K562 (cell line): ENCODE data around the gene ALG8. TPM values are rescaled to one million over a fixed set of nuclear protein-coding genes. Genes with fewer than 3 reads are reported as not detected.

ENCODE experiments used
- ATAC-seq: fragments of 200-7000 bp; cut with Tn5 transposase; 3 replicates; pipeline ENCODE4 v1.9.1; 2020; ENCODE audit warnings: moderate library complexity
- Bru-seq: library from RNA; stranded (reverse); fragments of 400-500 nt; gene quantifications from one replicate; lab custom pipeline; 2021; lab: Mats Ljungman, UMichigan
- BruChase-seq, 2 experiments: library from RNA; stranded (reverse); fragments of 400-500 nt; gene quantifications; one replicate each; lab custom pipeline; 2021; lab: Mats Ljungman, UMichigan
- BruUV-seq: library from RNA; stranded (reverse); fragments of 400-500 nt; replicated peaks from 2 replicates; lab custom pipeline; 2021; lab: Mats Ljungman, UMichigan
- CTCF ChIA-PET: fragments of 300-600 bp; formaldehyde crosslinking; extraction: SDS; loops from one replicate; lab custom pipeline; 2021; ENCODE audit warnings: low intra/inter-chr PET ratio; lab: Yijun Ruan, JAX
- POLR2A ChIA-PET: fragments of 300-600, 350-650 bp; sonication (Branson Sonifier 250); formaldehyde crosslinking; extraction: SDS; loops from one replicate; lab custom pipeline; 2021; ENCODE audit warnings: antibody characterized with exemption, inconsistent platforms; lab: Yijun Ruan, JAX
- DNase-seq, 4 experiments: peaks; one replicate each; pipeline versions ENCODE4 v3.0.0 to v3.0.0-alpha.2; 2011 to 2018; ENCODE audit warnings: low spot score in 3 of 4, mixed read lengths in 3 of 4; ENCODE audit errors: extremely low read depth in 1 of 4
- FAIRE-seq: peaks from 2 replicates; lab custom pipeline; 2011; peaks lifted over from hg19 to GRCh38; lab: Jason Lieb, UNC
- H2AFZ ChIP-seq: 2 replicates; pipeline ENCODE4 v1.6.0; 2011; ENCODE audit warnings: low read depth, low read length, control low read depth, inconsistent platforms
- H3K27ac ChIP-seq: fragments of 200-600 bp; 3 replicates; pipeline ENCODE4 v1.8.0; 2011; ENCODE audit warnings: low read depth, mild to moderate bottlenecking, control low read depth, inconsistent platforms, low read length, moderate library complexity, mixed read lengths; ENCODE audit errors: extremely low read depth
- H3K27me3 ChIP-seq, 2 experiments: fragments of 300-600 bp in 1 of 2; 2 replicates in 1 of 2; 3 replicates in 1 of 2; pipeline versions ENCODE4 v1.6.0 to v1.8.0; 2011; ENCODE audit warnings: inconsistent platforms in 2 of 2, low read length in 2 of 2, mild to moderate bottlenecking in 1 of 2, mixed read lengths in 1 of 2, moderate library complexity in 1 of 2; ENCODE audit not compliant: control insufficient read depth in 2 of 2, insufficient read depth in 2 of 2
- H3K36me3 ChIP-seq: fragments of 300-600 bp; 3 replicates; pipeline ENCODE4 v1.8.0; 2011; ENCODE audit warnings: mild to moderate bottlenecking, low read length, inconsistent platforms; ENCODE audit not compliant: control insufficient read depth, insufficient read depth
- H3K4me1 ChIP-seq, 2 experiments: fragments of 200-600 bp in 1 of 2; replicated peaks in 1 of 2; 2 replicates in 1 of 2; 3 replicates in 1 of 2; pipeline versions ENCODE4 v1.5.1 to v1.8.0; 2011; ENCODE audit warnings: inconsistent platforms in 2 of 2, low read length in 2 of 2, mild to moderate bottlenecking in 1 of 2, mixed read lengths in 1 of 2, moderate library complexity in 1 of 2; ENCODE audit not compliant: control insufficient read depth in 2 of 2, insufficient read depth in 2 of 2
- H3K4me2 ChIP-seq: 2 replicates; pipeline ENCODE4 v1.6.1; 2011; ENCODE audit warnings: low read length, control low read depth, inconsistent platforms, mixed read lengths; ENCODE audit not compliant: insufficient read depth
- H3K4me3 ChIP-seq: fragments of 200-600 bp; sonication (generic), shearing (Covaris generic); 2 replicates; pipeline ENCODE4 v1.5.1; 2016; ENCODE audit warnings: control low read depth, inconsistent platforms
- H3K79me2 ChIP-seq: fragments of 200-600 bp; 3 replicates; pipeline ENCODE4 v1.8.0; 2011; ENCODE audit warnings: low read length, inconsistent platforms; ENCODE audit not compliant: control insufficient read depth, insufficient read depth
- H3K9ac ChIP-seq, 2 experiments: 2 replicates each; pipeline versions ENCODE4 v1.6.0 to v1.6.1; 2011; ENCODE audit warnings: low read depth in 2 of 2, low read length in 2 of 2, control low read depth in 1 of 2, inconsistent platforms in 1 of 2, mild to moderate bottlenecking in 1 of 2, mixed read lengths in 1 of 2; ENCODE audit not compliant: insufficient read depth in 1 of 2
- H3K9me1 ChIP-seq: one replicate; pipeline ENCODE4 v1.6.0; 2011; ENCODE audit warnings: inconsistent platforms, mild to moderate bottlenecking, low read length, moderate library complexity; ENCODE audit not compliant: control insufficient read depth, insufficient read depth
- H3K9me3 ChIP-seq: replicated peaks from 2 replicates; pipeline ENCODE4 v1.5.1; 2011; ENCODE audit warnings: low read depth, low read length, inconsistent platforms; ENCODE audit not compliant: control insufficient read depth, insufficient read depth
- H4K20me1 ChIP-seq: replicated peaks from 2 replicates; pipeline ENCODE4 v1.6.1; 2011; ENCODE audit warnings: low read length, inconsistent platforms, mixed read lengths; ENCODE audit not compliant: control insufficient read depth, insufficient read depth
- CTBP1 ChIP-seq: fragments of 450-650 bp; IDR thresholded peaks from 2 replicates; pipeline ENCODE4 v1.6.1; 2016; ENCODE audit warnings: borderline replicate concordance
- DACH1 ChIP-seq: fragments of 450-650 bp; IDR thresholded peaks from 2 replicates; pipeline ENCODE4 v1.6.1; 2018; ENCODE audit not compliant: partially characterized antibody
- MAFG ChIP-seq: fragments of 450-650 bp; conservative IDR thresholded peaks from 2 replicates; pipeline ENCODE4 v1.6.1; 2016; ENCODE audit warnings: missing genetic modification characterization, missing compliant biosample characterization
- MBD2 ChIP-seq: sonication (generic); IDR thresholded peaks from 2 replicates; pipeline ENCODE4 v1.6.1; 2016; ENCODE audit warnings: low read depth, borderline replicate concordance
- RBM22 ChIP-seq: fragments of 200-400 bp; formaldehyde crosslinking; IDR thresholded peaks from 2 replicates; pipeline ENCODE4 v1.6.1; 2018; ENCODE audit warnings: low read length, low read depth; ENCODE audit not compliant: poor library complexity, severe bottlenecking
- YY1 ChIP-seq, 3 experiments: IDR thresholded peaks; 2 replicates each; pipeline ENCODE4 v1.6.1; 2011; ENCODE audit warnings: low read length in 2 of 3, mild to moderate bottlenecking in 2 of 3, moderate library complexity in 2 of 3, borderline replicate concordance in 1 of 3, control low read depth in 1 of 3, low read depth in 1 of 3; ENCODE audit not compliant: insufficient read depth in 3 of 3, insufficient replicate concordance in 2 of 3, control insufficient read depth in 1 of 3, insufficient read length in 1 of 3; ENCODE audit errors: extremely low read depth in 1 of 3
- ZNF668 ChIP-seq: fragments of 250-450 bp; sonication (Bioruptor Pico); IDR thresholded peaks from 2 replicates; pipeline ENCODE4 v1.8.0; 2022; ENCODE audit warnings: mild to moderate bottlenecking, inconsistent platforms
- WGBS: fragments of 100-300 bp; shearing (Covaris generic); methylation state at CpG from one replicate; pipeline ENCODE4 v1.1.6; 2016; ENCODE audit warnings: low coverage, mixed read lengths; ENCODE audit not compliant: insufficient coverage; ENCODE audit errors: missing lambda C conversion rate; 5-methylcytosine and 5-hydroxymethylcytosine counted together
- in situ Hi-C: fragments of 300-500 bp; cut with MboI; formaldehyde crosslinking; loops from 4 replicates; pipeline ENCODE4 v1.15.0; 2018; ENCODE audit warnings: inconsistent platforms, mixed read lengths
- intact Hi-C: fragments of 100-400 bp; cut with micrococcal nuclease; formaldehyde crosslinking; loops from 2 replicates; pipeline ENCODE4 v1.14.2; 2022
- long read RNA-seq, 3 experiments: library from polyadenylated mRNA in 2 of 3; library from RNA in 1 of 3; unstranded in 2 of 3; stranded (forward) in 1 of 3; transcript quantifications; one replicate each; pipeline ENCODE4 v2.0.0, GENCODE V29; 2019 to 2022
- polyA minus RNA-seq, 3 experiments: library from RNA; depleted of rRNA, polyadenylated mRNA; stranded (reverse); fragments of >200 nt; gene quantifications; 2 replicates each; pipeline ENCODE4 v1.2.3, GENCODE V29; 2011
- polyA plus RNA-seq, 8 experiments: library from polyadenylated mRNA; depleted of rRNA in 4 of 8; stranded (reverse) in 5 of 8; unstranded in 3 of 8; fragments of >200 nt; fragmentation: Nextera tagmentation in 2 of 8; fragmentation: Illumina TruSeq in 1 of 8; extraction: Ambion mirVana in 2 of 8; extraction: Trizol in 1 of 8; gene quantifications; 2 replicates each; pipeline versions ENCODE4 v1.2.1 to v1.2.3, GENCODE V29; 2011 to 2014; ENCODE audit warnings: inconsistent platforms in 1 of 8, missing spikeins in 1 of 8
- total RNA-seq, 7 experiments: library from RNA; depleted of rRNA in 6 of 7; stranded (reverse); fragments of >200 nt in 6 of 7; fragmentation: Illumina TruSeq in 2 of 7; extraction: Trizol in 2 of 7; gene quantifications; 2 replicates each; pipeline versions ENCODE4 v1.2.1 to v1.2.3, GENCODE V29; 2011 to 2021; ENCODE audit warnings: low replicate concordance in 1 of 7
- TF ChIP-seq, protein P1 (sequence below): fragments of 250-450 bp; sonication (Bioruptor Pico); IDR thresholded peaks from 2 replicates; pipeline ENCODE4 v1.8.0; 2022; ENCODE audit warnings: moderate library complexity, mild to moderate bottlenecking, inconsistent platforms

Gene ALG8
- 165 and 287 TPM in 2 replicates for total RNA-seq (2011; cell fraction: chromatin; rRNA removed; ENCODE audit: low replicate concordance)
- 180 and 196 TPM in 2 replicates for total RNA-seq (2011; cell fraction: nucleolus; rRNA removed)
- total RNA-seq (2011; cell fraction: nucleoplasm; rRNA removed): 233 and 248 TPM in 2 replicates
- total RNA-seq (2014; rRNA removed) (59.3 and 59.6 TPM in 2 replicates), total RNA-seq (2014; rRNA removed; fragmentation: Illumina TruSeq; extraction: Trizol) (112 and 120 TPM in 2 replicates), total RNA-seq (2015; rRNA removed; fragmentation: Illumina TruSeq; extraction: Trizol) (92.9 and 97.8 TPM in 2 replicates), total RNA-seq (2021) (76.8 and 83.7 TPM in 2 replicates), polyA plus RNA-seq (2011; rRNA removed) (119 and 159 TPM in 2 replicates), polyA plus RNA-seq (2014; fragmentation: Illumina TruSeq; extraction: Trizol) (105 and 106 TPM in 2 replicates), polyA plus RNA-seq (2014; fragmentation: Nextera tagmentation; extraction: Ambion mirVana) (100 to 1,000 TPM; 176 to 189 TPM), polyA plus RNA-seq (2014; rRNA removed) (68.8 and 91.8 TPM in 2 replicates), polyA minus RNA-seq (2011; rRNA and poly(A)+ RNA removed) (157 and 185 TPM in 2 replicates), Bru-seq, nascent RNA (percentile 81 among the genes with signal in this experiment), BruChase-seq, experiment 1, labeled RNA remaining after a 2-hour chase (percentile 85 among the genes with signal in this experiment), BruChase-seq, experiment 2, labeled RNA remaining after a 6-hour chase (percentile 82 among the genes with signal in this experiment)
- polyA plus RNA-seq (2011; cell fraction: cytosol; rRNA removed): 61.4 and 110 TPM in 2 replicates
- 70.2 and 80.7 TPM in 2 replicates for polyA plus RNA-seq (2011; cell fraction: nucleus; rRNA removed)
- 63.2 and 74.2 TPM in 2 replicates for polyA plus RNA-seq (2012)
- polyA minus RNA-seq (2011; cell fraction: cytosol; rRNA and poly(A)+ RNA removed): 34.0 and 66.0 TPM in 2 replicates
- polyA minus RNA-seq (2011; cell fraction: nucleus; rRNA and poly(A)+ RNA removed): 44.8 and 66.9 TPM in 2 replicates
- long read RNA-seq, experiment 1, transcript ALG8-202 (14 exons, 1,677 nt): minor isoform, 7 of 174 reads
- long read RNA-seq, experiment 1, transcript ALG8-201 (13 exons, 1,675 nt): major isoform, 112 of 174 reads
- long read RNA-seq, experiment 1, partial matches to known transcripts: 9 of 174 reads
- long read RNA-seq, experiment 1, other reads (novel, unspliced or antisense): 46 of 174 reads
- long read RNA-seq, experiment 2, transcript ALG8-201 (13 exons, 1,675 nt): major isoform, 47 of 88 reads
- long read RNA-seq, experiment 2, partial matches to known transcripts: 19 of 88 reads
- long read RNA-seq, experiment 2, other reads (novel, unspliced or antisense): 18 of 88 reads
- long read RNA-seq, experiment 3, transcript ALG8-201 (13 exons, 1,675 nt): major isoform, 61 of 80 reads
- long read RNA-seq, experiment 3, partial matches to known transcripts: 2 of 80 reads
- long read RNA-seq, experiment 3, other reads (novel, unspliced or antisense): 14 of 80 reads

DNA sequence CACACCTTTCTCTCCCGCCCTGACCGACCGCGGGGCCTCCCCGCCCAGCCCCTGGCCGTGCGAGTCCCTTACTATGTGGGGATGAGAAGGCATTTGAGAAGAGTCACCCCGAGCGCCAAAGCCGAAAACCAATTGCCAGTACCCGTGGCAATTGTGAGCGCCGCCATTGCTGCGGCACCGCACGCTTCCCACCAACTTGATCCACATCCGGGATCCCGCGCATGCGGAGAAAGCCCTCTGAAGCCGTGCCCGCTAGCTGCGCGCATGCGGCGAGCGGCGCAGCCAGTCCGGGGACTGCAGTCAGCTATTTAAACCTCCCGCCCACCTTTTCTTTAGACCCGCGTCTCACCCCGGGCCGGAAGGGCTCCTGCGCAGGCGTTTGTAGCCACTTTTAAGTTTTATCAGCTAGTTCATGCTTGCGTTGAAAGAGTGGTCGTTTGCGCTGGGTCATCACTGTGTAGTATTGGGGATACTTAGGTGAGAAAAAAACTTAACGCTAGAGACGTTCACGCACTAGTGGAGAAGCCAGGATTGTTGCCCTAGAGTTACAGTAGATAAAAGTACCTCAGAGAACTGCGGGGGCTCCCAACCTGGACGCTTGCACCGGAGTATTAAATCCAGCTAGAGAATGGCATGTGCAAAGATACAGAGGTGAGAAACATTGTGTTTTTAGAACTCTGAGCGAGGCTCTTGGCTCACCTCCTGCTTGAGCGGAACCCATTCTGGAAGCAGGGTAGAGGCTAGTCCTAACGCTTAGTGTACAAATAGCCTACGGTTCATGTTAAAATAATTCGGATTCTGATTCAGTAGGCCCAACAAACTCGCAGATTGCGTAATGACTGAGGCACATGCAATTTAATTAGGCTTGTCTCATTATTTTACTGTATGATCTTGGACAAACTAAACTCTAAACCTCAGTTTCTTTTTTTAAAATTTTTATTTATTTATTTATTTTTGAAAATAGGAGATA, at the start of gene ALG8:
TSS of gene ALG8 (minus strand) at position 205 of the 970 bp plus-strand sequence. CDS start at position 167, 38 bp downstream.
- DNase-seq (peak; percentile 98 to 99 (median 98)), ATAC-seq (peak; percentile 96), FAIRE-seq (peak; percentile 87)
- H3K27ac ChIP-seq: peak within 1 kb of the TSS; percentile 91
- POLR2A ChIA-PET: interaction anchor here (0.8 to 2.5 kb wide), 12 partner anchors 8 to 432 kb away, joined by 3 to 12 read pairs (median 4); partner anchors contain the start of genes INTS4, KCTD21 and NDUFC2
- peak within 1 kb of the TSS; percentile 98 for H3K4me2 ChIP-seq
- intact Hi-C loops (loop anchor here (2.0 to 5.0 kb wide), 2 partner anchors 61 to 278 kb away; partner anchors contain the start of genes GAB2 and NDUFC2), in situ Hi-C loops (no loop called here)
- no peaks in the 10 kb centered on the region for H3K9me1 ChIP-seq
- peak within 1 kb of the TSS; percentile 93 for H2AFZ ChIP-seq
- CTCF ChIA-PET: no interaction called here
- no peaks in the 10 kb centered on the region for H4K20me1 ChIP-seq
- peak within 1 kb of the TSS; percentile 59 for H3K4me3 ChIP-seq
- H3K27me3 ChIP-seq: no peaks in the 10 kb centered on the region
- peaks cover 37% of the 10 kb centered on the region for H3K36me3 ChIP-seq
- peak within 1 kb of the TSS; percentile 93 to 94 for H3K9ac ChIP-seq
- H3K9me3 ChIP-seq: peaks cover 3% of the 10 kb centered on the region; the same call in 1 of the 2 replicates
- BruUV-seq: TSS peak; percentile 90
- WGBS: under 1% methylated on average over 52 of the region's 52 CpGs
- peaks cover 55% of the 10 kb centered on the region for H3K79me2 ChIP-seq
- peaks cover 15 to 17% of the 10 kb centered on the region in 2 experiments; a peak in 4 of 5 replicates for H3K4me1 ChIP-seq
- TF ChIP-seq, protein P1, sequence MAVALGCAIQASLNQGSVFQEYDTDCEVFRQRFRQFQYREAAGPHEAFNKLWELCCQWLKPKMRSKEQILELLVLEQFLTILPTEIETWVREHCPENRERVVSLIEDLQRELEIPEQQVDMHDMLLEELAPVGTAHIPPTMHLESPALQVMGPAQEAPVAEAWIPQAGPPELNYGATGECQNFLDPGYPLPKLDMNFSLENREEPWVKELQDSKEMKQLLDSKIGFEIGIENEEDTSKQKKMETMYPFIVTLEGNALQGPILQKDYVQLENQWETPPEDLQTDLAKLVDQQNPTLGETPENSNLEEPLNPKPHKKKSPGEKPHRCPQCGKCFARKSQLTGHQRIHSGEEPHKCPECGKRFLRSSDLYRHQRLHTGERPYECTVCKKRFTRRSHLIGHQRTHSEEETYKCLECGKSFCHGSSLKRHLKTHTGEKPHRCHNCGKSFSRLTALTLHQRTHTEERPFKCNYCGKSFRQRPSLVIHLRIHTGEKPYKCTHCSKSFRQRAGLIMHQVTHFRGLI (CRISPR knock-in tag): no peak
- no peak for TF ChIP-seq RBM22
- no peak for TF ChIP-seq ZNF668 (CRISPR knock-in tag)
- TF ChIP-seq YY1 (IDR thresholded peaks at IDR 0.05; ENCODE audit: borderline replicate concordance in 1 of 3, control insufficient read depth in 1 of 3, extremely low read depth in 1 of 3, insufficient read depth in 3 of 3, insufficient read length in 1 of 3, insufficient replicate concordance in 2 of 3, low read depth in 1 of 3, low read length in 2 of 3): peak; percentile 93 to 99 (median 98)
- TF ChIP-seq CTBP1: peak; percentile 23; the same call in 1 of the 2 replicates
- TF ChIP-seq MAFG: peak; percentile 50
- TF ChIP-seq MBD2: peak; percentile 54; the same call in 1 of the 2 replicates
- TF ChIP-seq DACH1: no peak
